K562 (cell line): ENCODE results near the gene RHBG. TPM values are rescaled to one million over a fixed set of nuclear protein-coding genes. Genes with fewer than 3 reads are reported as not detected.

ENCODE experiments used
- BCL6 ChIP-seq: fragments of 250-450 bp; sonication (Bioruptor Pico); IDR thresholded peaks from 2 replicates; pipeline ENCODE4 v1.4.0; 2020
- CBX3 ChIP-seq, 2 experiments: IDR thresholded peaks; 1 replicate in 1 of 2; 2 replicates in 1 of 2; pipeline ENCODE4 v1.6.1; 2012; ENCODE audit warnings: inconsistent platforms in 2 of 2, low read length in 2 of 2, borderline replicate concordance in 1 of 2, control low read depth in 1 of 2
- CLOCK ChIP-seq: fragments of 250-450 bp; sonication (Bioruptor Pico); IDR thresholded peaks from 2 replicates; pipeline ENCODE4 v1.4.0; 2020; ENCODE audit warnings: mild to moderate bottlenecking, moderate library complexity, borderline replicate concordance
- DNMT1 ChIP-seq: fragments of 450-650 bp; IDR thresholded peaks from 2 replicates; pipeline ENCODE4 v1.6.1; 2016; ENCODE audit warnings: antibody characterized with exemption, mild to moderate bottlenecking
- MBD1 ChIP-seq: fragments of 250-450 bp; sonication (Bioruptor Pico); IDR thresholded peaks from 2 replicates; pipeline ENCODE4 v1.8.0; 2022; ENCODE audit warnings: inconsistent platforms
- NFYB ChIP-seq: IDR thresholded peaks from 2 replicates; pipeline ENCODE4 v1.6.1; 2011; ENCODE audit warnings: mild to moderate bottlenecking, moderate library complexity; ENCODE audit not compliant: insufficient read length; ENCODE audit errors: extremely low read depth
- NUFIP1 ChIP-seq: fragments of 450-650 bp; IDR thresholded peaks from 2 replicates; pipeline ENCODE4 v1.6.1; 2018; ENCODE audit not compliant: partially characterized antibody
- RAD21 ChIP-seq, 2 experiments: fragments of 250-450 bp in 1 of 2; fragments of 450-650 bp in 1 of 2; sonication (Bioruptor Pico) in 1 of 2; formaldehyde crosslinking in 1 of 2; IDR thresholded peaks in 1 of 2; conservative IDR thresholded peaks in 1 of 2; 2 replicates each; pipeline versions ENCODE4 v1.4.0 to v1.8.0; 2020 to 2022; ENCODE audit warnings: mild to moderate bottlenecking in 2 of 2, moderate library complexity in 1 of 2
- RBBP5 ChIP-seq: fragments of 200-600 bp; sonication (generic); IDR thresholded peaks from 2 replicates; pipeline ENCODE4 v1.6.1; 2012; ENCODE audit warnings: borderline replicate concordance, mild to moderate bottlenecking, low read length, control low read depth, inconsistent platforms; ENCODE audit not compliant: insufficient read depth, poor library complexity, severe bottlenecking
- STAG1 ChIP-seq: sonication (generic); formaldehyde crosslinking; IDR thresholded peaks from 2 replicates; pipeline ENCODE4 v1.5.0; 2020; ENCODE audit warnings: missing genetic modification reagents, borderline replicate concordance
- TAL1 ChIP-seq: fragments of 450-650 bp; IDR thresholded peaks from 2 replicates; pipeline ENCODE4 v1.6.1; 2016; ENCODE audit warnings: mild to moderate bottlenecking
- TCF3 ChIP-seq: sonication (generic); formaldehyde crosslinking; IDR thresholded peaks from 2 replicates; pipeline ENCODE4 v1.4.0; 2020; ENCODE audit warnings: mild to moderate bottlenecking, missing genetic modification reagents
- UBTF ChIP-seq, 2 experiments: IDR thresholded peaks; 2 replicates each; pipeline ENCODE4 v1.6.1; 2012; ENCODE audit warnings: improper control_type of control experiment in 2 of 2, low read depth in 2 of 2, low read length in 2 of 2, borderline replicate concordance in 1 of 2
- ZBTB2 ChIP-seq: fragments of 450-650 bp; IDR thresholded peaks from 2 replicates; pipeline ENCODE4 v1.6.1; 2016; ENCODE audit warnings: antibody characterized with exemption
- ZBTB34 ChIP-seq: fragments of 250-450 bp; sonication (Bioruptor Pico); IDR thresholded peaks from 2 replicates; pipeline ENCODE4 v1.8.0; 2021; ENCODE audit warnings: mild to moderate bottlenecking, moderate library complexity
- ZNF133 ChIP-seq: fragments of 250-450 bp; sonication (Bioruptor Pico); IDR thresholded peaks from 2 replicates; pipeline ENCODE4 v1.4.0; 2020; ENCODE audit warnings: mild to moderate bottlenecking
- ZNF589 ChIP-seq: fragments of 200-800 bp; sonication (Bioruptor generic); IDR thresholded peaks from 2 replicates; pipeline ENCODE4 v1.6.1; 2016; ENCODE audit warnings: low read depth, missing genetic modification characterization, missing compliant biosample characterization
- ZNF696 ChIP-seq: fragments of 250-450 bp; sonication (Bioruptor Pico); conservative IDR thresholded peaks from 2 replicates; pipeline ENCODE4 v1.4.0; 2020; ENCODE audit warnings: mild to moderate bottlenecking, moderate library complexity
- ZZZ3 ChIP-seq: fragments of 450-650 bp; IDR thresholded peaks from 2 replicates; pipeline ENCODE4 v1.6.1; 2016; ENCODE audit warnings: antibody characterized with exemption, mild to moderate bottlenecking, moderate library complexity
- polyA plus RNA-seq, 8 experiments: library from polyadenylated mRNA; depleted of rRNA in 4 of 8; stranded (reverse) in 5 of 8; unstranded in 3 of 8; fragments of >200 nt; fragmentation: Nextera tagmentation in 2 of 8; fragmentation: Illumina TruSeq in 1 of 8; extraction: Ambion mirVana in 2 of 8; extraction: Trizol in 1 of 8; gene quantifications; 2 replicates each; pipeline versions ENCODE4 v1.2.1 to v1.2.3, GENCODE V29; 2011 to 2014; ENCODE audit warnings: inconsistent platforms in 1 of 8, missing spikeins in 1 of 8
- total RNA-seq, 7 experiments: library from RNA; depleted of rRNA in 6 of 7; stranded (reverse); fragments of >200 nt in 6 of 7; fragmentation: Illumina TruSeq in 2 of 7; extraction: Trizol in 2 of 7; gene quantifications; 2 replicates each; pipeline versions ENCODE4 v1.2.1 to v1.2.3, GENCODE V29; 2011 to 2021; ENCODE audit warnings: low replicate concordance in 1 of 7

The RHBG gene
- total and polyA plus RNA-seq, 9 of the 15 experiments (the other 6 are each of a cell fraction or from before 2014, with no cell fraction given), result not detected

- TF ChIP-seq UBTF (IDR thresholded peaks at IDR 0.05; ENCODE audit: borderline replicate concordance in 1 of 2, low read depth in 2 of 2, low read length in 2 of 2), result no peak
- TF ChIP-seq ZBTB2, result no peak
- no peak for TF ChIP-seq CBX3 (IDR thresholded peaks at IDR 0.05; ENCODE audit: borderline replicate concordance in 1 of 2, low read length in 2 of 2)
- no peak for TF ChIP-seq NFYB
- TF ChIP-seq ZNF589 (CRISPR knock-in tag), result no peak
- no peak for TF ChIP-seq DNMT1
- TF ChIP-seq ZNF696 (CRISPR knock-in tag), result no peak
- no peak for TF ChIP-seq ZBTB34 (CRISPR knock-in tag)
- TF ChIP-seq STAG1 (CRISPR knock-in tag), result 0 out of 2 replicates have a peak, but pooled peaks have one; percentile 20
- no peak for TF ChIP-seq ZNF133
- no peak for TF ChIP-seq TCF3
- TF ChIP-seq ZZZ3, result no peak
- no peak for TF ChIP-seq RBBP5
- peak; percentile 35 to 66 for TF ChIP-seq RAD21 (CRISPR knock-in tag; conservative IDR thresholded peaks at IDR 0.05 in 1 of 2, IDR thresholded peaks at IDR 0.05 in 1 of 2)
- no peak for TF ChIP-seq BCL6 (CRISPR knock-in tag)
- no peak for TF ChIP-seq NUFIP1
- no peak for TF ChIP-seq CLOCK (CRISPR knock-in tag)
- no peak for TF ChIP-seq MBD1 (CRISPR knock-in tag)
- no peak for TF ChIP-seq TAL1
Measured at GRCh38 chr1:156359973-156360372, 9.0 kb upstream of the RHBG start (continued).
